ENCODE measurements around the gene RPL5. TPM values are rescaled to one million over a fixed set of nuclear protein-coding genes. Genes with fewer than 3 reads are reported as not detected.
A peak's percentile ranks its signal among the peaks of the same experiment; 100 is the strongest.

Gene RPL5
- total RNA-seq, 1 donor from 2014 or later, result 713 TPM

- no peak for DNase-seq
- Histone ChIP-seq H3K27me3 (ENCODE audit: low read depth) (no peaks in the 10 kb centered on the region), H3K4me3 (no peak overlapping the region), H3K36me3 (peaks cover 15% of the 10 kb centered on the region), H3K9me3 (no peaks in the 10 kb centered on the region), H3K27ac (no peak overlapping the region), H3K4me1 (no peaks in the 10 kb centered on the region)
- intact Hi-C loops (cut with DNase I), result no loop called here
- TF ChIP-seq CTCF (IDR thresholded peaks at IDR 0.05), result no peak
- no peak for ATAC-seq
These were observed 16.4 kb downstream of the RPL5 start for GRCh38 chr1:92848201-92848600.

GRCh38 chr1:92850019-92850418 lies 18.2 kb downstream of the RPL5 start:
- no peaks in the 10 kb centered on the region for H3K36me3 ChIP-seq
- H3K27ac ChIP-seq, result no peak overlapping the region
- no peak for TF ChIP-seq CTCF (IDR thresholded peaks at IDR 0.05)
- DNase-seq (no peak), ATAC-seq (no peak)
- no peaks in the 10 kb centered on the region for H3K27me3 ChIP-seq (ENCODE audit: low read depth)
- no peaks in the 10 kb centered on the region for H3K9me3 ChIP-seq
- intact Hi-C loops (cut with DNase I), result no loop called here
- no peak overlapping the region for H3K4me3 ChIP-seq
- H3K4me1 ChIP-seq, result no peaks in the 10 kb centered on the region

- DNase-seq (no peak), ATAC-seq (peak in 1 of 2 donors; percentile 11)
- intact Hi-C loops (cut with DNase I), result no loop called here
- no peak for TF ChIP-seq CTCF (IDR thresholded peaks at IDR 0.05)
- H3K36me3 ChIP-seq, result no peaks in the 10 kb centered on the region
- H3K27me3 ChIP-seq (ENCODE audit: low read depth), result no peaks in the 10 kb centered on the region
- no peaks in the 10 kb centered on the region for H3K9me3 ChIP-seq
- H3K4me3 ChIP-seq, result no peak overlapping the region
- H3K4me1 ChIP-seq, result no peaks in the 10 kb centered on the region
- no peak overlapping the region for H3K27ac ChIP-seq
These were observed 19.9 kb downstream of the RPL5 start for GRCh38 chr1:92851729-92852128.

- no peak overlapping the region for H3K4me3 ChIP-seq
- peak; percentile 54 for DNase-seq
- no peak for TF ChIP-seq CTCF (IDR thresholded peaks at IDR 0.05)
- intact Hi-C loops (cut with DNase I), result no loop called here
- no peak overlapping the region for H3K27ac ChIP-seq
- no peaks in the 10 kb centered on the region for H3K36me3 ChIP-seq
- peak; percentile 71 to 74 for ATAC-seq
- H3K4me1 ChIP-seq, result no peaks in the 10 kb centered on the region
- H3K27me3 ChIP-seq (ENCODE audit: low read depth), result no peaks in the 10 kb centered on the region
- H3K9me3 ChIP-seq, result no peaks in the 10 kb centered on the region
These were observed 21.5 kb downstream of the RPL5 start for GRCh38 chr1:92853299-92853698.

DNA sequence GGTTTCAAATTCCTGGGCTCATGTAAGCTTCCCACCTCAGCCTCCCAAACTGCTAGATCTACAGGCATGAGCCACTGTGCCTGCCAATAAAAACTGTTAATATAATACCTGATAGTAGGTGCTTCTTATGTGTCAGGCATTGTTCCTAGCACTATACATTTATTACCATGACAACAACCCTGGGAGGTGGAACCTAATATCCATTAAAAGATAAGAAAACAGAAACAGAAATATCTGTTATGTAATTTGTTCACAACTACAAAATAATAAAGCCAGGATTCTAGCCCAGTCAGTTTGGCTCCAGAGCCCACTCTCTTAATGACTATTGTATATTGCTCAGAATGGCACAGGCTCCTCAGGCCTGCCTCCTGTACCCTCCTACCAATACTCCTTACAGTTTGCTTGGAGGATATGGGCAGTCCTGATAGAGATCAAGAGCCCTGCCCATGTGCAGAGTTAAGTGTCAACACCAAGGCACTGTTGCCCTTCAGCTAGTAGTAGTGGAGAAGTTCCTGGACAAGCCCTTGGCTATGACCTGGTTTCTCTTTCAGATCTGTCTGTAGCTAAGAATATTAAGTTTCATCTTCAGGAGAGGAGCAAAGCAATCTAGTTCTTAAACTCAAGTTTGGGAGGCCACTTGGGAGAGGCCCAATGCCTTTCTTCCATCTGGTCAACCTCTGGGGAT lies 22.4 kb downstream of the RPL5 start:
- no peaks in the 10 kb centered on the region for H3K27me3 ChIP-seq (ENCODE audit: low read depth)
- DNase-seq (no peak), ATAC-seq (peak in 1 of 2 donors; percentile 39)
- no peak overlapping the region for H3K4me3 ChIP-seq
- intact Hi-C loops (cut with DNase I), result no loop called here
- no peak for TF ChIP-seq CTCF (IDR thresholded peaks at IDR 0.05)
- no peaks in the 10 kb centered on the region for H3K36me3 ChIP-seq
- H3K9me3 ChIP-seq, result no peaks in the 10 kb centered on the region
- no peak overlapping the region for H3K27ac ChIP-seq
- no peaks in the 10 kb centered on the region for H3K4me1 ChIP-seq
